Left forelimb (tissue), 1 donor: Measurements from ENCODE around the gene SLC25A23.
"Not testable (repeated sequence)": the region's sequence is repeated elsewhere in the genome, so short reads cannot be mapped to it uniquely, and the experiment has no call there.

Experiments used
- DNase-seq: peaks from one replicate; pipeline ENCODE4 v3.0.0-alpha.2; 2018; ENCODE audit warnings: low spot score

SLC25A23 gene

DNA sequence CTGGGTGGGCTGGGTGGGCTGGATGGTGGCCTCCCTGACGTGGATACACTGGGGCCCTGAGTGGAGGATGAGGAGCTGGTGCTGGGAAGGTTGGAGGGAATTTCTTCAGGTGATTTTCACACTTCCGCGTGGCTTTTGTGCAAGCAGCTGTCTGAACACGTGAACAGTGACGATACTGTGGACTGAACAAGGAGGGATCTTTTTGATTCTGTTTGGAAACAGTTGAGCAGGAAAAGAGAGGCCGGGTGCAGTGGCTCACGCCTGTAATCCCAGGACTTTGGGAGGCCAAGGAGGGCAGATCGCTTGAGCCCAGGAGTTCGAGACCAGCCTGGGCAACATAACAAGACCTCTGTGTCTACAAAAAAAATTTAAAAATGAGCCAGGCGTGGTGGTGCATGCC lies 57.5 kb downstream of the SLC25A23 start:
- DNase-seq, result no peak

DNA sequence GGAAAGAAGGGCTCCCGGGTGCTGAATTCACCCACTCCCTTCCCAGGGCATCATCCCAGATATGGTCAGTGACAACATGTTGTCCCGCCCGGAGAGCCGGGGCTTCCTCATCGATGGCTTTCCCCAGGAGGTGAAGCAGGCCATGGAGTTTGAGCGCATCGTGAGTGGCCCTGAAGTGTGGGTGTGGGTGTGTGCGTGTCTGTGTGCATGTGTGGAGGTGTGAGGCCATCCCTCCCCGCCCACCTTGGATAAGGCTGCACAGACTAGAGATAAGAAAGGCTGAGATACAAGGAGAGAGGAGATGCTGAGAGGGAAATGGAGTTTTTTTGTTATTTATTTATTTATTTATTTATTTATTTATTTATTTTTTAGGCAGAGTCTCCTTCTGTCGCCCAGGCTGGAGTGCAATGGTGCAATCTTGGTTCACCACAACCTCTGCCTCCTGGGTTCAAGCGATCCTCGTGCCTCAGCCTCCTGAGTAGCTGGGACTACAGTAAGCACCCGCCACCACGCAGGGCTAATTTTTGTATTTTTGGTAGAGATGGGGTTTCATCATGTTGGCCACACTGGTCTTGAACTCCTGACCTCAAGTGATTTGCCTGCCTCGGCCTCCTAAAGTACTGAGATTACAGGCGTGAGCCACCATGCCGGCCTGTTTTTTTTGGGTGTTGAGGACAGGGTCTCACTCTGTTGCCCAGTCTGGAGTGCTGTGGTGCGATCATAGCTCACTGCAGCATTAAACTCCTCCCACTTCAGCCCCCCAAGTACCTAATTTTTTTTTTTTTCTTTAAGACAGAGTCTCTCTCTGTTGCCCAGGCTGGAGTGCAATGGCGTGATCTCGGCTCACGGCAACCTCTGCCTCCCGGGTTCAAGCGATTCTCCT lies 59.3 kb downstream of the SLC25A23 start:
- DNase-seq, result not testable (repeated sequence)

GRCh38 chr19:6396305-6396704 lies 63.3 kb downstream of the SLC25A23 start:
- DNase-seq, result no peak

DNA sequence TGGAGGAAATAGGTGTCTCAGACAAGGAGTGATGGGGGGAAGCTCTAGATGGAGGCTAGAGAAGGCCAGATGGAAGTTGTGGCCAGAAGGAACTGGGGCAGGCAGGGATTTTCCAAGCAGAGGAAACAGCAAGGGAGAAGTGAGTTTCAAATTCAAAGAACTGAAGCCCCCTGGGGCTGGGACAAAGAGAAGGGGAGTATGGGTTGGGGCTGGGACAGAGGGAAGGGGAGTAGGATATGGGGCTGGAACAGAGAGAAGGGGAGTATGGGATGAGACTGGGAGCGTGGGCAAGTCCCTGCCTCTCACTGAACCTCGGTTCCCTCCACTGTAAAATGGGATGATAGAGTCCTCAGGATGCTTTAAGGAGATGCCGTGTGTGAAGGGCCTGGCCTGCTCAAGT lies 64.8 kb downstream of the SLC25A23 start:
- DNase-seq, result no peak

GRCh38 chr19:6393983-6394412 lies 65.6 kb downstream of the SLC25A23 start:
- no peak for DNase-seq

DNA sequence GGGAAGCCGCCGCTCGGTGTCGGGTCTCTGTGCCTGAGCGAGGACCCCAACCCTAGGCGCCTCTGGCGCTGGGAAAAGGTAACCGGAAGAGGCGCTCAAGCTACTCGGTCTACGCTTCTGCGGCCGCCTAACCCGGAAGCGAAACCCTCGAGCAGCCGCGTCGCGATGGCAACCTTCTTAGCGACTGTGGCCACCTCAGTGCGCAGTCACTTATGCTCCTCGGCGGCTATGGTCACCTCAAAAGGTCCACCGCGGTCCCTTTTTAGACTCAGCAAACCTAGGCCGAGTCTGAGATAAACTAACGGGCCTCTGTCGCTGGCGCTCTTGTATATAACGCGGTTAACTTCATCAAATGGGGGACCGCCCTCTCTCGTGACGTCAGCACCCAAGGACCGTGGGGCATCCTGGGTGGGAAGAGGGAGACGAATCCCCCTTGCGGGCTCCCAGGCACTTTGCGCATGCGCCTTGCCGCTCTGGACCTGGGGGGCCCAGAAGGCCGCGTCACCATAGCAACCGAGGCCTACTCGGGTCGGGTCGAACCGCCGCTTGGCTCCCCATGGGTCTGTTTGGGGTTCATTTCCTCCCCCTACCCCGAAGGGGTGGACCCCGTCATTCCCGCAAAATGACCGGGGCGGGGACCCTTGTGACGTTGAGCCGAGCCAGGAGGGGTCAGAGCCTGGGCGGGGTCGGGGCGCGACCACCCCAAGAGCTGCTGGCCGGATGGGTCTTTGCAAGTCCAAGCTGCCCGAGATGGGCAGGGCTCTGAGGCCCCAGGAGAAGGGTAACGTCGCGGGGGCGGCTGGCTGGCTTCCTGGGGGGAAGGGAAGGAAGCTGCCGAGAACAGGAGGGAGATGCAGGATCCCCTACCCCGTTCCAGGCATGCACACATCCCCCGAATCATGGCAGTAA lies 66.3 kb downstream of the SLC25A23 start, which contains the start of gene GTF2F1:
Gene GTF2F1, minus strand, starts transcription at position 91 of the 909 bp plus-strand sequence. CDS start 169 bp downstream, outside the sequence.
- peak; percentile 97 for DNase-seq

DNA sequence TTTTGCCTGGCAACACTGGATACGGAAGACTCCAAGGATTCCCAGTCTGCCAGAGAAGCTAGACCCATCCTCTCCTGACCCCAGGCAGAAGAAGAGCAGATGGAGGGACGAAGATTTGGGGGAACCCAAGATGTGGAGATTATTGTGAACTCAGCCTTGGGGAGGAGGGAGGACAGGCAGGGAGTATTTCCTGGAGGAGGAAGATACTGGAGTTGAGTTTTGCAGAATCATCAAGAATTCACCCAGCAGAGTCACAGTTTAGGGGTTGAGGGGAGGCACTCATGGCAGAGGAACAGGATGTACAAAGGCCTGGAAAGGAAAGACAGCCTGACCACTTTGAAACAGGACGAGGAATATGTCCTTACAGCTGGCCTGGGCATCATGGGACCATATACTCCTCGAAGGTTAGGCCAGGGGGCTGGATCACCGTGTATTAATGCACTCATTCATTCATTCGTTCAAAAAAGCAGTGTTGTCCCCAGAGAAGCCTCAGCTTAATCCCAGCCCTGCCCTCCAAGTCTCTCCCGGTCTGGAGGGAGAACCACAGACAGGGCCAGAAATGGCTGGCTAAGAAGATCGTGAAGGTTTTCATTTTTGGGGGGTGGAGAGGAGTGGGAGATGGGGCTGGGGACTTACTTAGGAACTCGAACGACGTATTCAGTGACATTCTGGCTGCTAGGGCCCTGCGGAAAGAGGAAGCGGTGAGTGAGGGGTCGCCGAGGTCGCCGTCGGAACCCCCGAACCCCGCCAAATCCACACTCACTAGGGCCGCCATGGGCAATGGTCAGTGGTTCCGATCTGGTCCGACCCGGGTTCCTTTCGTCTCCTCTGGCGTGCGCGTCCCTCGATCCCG lies 67.1 kb downstream of the SLC25A23 start:
- no peak for DNase-seq
